OCI-LY3 (cell line): ENCODE data around the gene CA11.

ENCODE experiments used
- EZH2phosphoT487 ChIP-seq: fragments of 200-600 bp; shearing (Covaris generic); IDR thresholded peaks from 2 replicates; pipeline ENCODE4 v1.6.1; 2018; ENCODE audit warnings: antibody characterized with exemption, mixed run types, low read depth
- TF ChIP-seq, protein P1 (sequence below): fragments of 200-600, 300-600 bp; sonication (generic); IDR thresholded peaks from 2 replicates; pipeline ENCODE4 v1.5.1; 2014; ENCODE audit warnings: antibody characterized with exemption, low read length, low read depth

DNA sequence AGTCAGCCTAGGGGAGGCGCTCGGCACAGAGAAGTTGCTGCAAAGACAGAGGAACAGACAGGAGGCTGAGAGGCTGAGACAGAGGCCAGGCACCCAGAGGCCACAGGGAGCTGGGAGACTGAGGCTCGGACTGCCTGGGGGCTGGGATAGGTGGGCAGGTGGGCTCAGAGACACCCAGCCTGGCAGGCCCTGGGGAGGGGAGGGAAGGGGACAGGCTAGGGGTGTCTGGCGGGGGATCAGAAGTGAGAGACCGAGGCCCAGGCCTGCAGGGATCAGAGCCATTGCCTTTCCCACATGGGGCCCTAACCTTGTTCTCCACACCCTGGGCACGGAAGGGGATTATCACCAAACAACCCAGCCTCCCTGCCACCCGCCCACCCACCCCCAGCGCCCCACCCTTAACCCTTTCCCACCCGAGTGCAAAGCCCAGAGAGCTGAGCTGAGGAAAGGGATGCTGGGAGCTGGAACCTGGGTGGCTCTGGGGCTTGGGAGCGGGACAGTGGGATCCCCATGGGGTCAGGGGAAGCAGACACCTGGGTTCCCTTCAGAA, 25.5 kb upstream of the CA11 start:
- TF ChIP-seq, protein P1, sequence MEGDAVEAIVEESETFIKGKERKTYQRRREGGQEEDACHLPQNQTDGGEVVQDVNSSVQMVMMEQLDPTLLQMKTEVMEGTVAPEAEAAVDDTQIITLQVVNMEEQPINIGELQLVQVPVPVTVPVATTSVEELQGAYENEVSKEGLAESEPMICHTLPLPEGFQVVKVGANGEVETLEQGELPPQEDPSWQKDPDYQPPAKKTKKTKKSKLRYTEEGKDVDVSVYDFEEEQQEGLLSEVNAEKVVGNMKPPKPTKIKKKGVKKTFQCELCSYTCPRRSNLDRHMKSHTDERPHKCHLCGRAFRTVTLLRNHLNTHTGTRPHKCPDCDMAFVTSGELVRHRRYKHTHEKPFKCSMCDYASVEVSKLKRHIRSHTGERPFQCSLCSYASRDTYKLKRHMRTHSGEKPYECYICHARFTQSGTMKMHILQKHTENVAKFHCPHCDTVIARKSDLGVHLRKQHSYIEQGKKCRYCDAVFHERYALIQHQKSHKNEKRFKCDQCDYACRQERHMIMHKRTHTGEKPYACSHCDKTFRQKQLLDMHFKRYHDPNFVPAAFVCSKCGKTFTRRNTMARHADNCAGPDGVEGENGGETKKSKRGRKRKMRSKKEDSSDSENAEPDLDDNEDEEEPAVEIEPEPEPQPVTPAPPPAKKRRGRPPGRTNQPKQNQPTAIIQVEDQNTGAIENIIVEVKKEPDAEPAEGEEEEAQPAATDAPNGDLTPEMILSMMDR = no peak
- TF ChIP-seq EZH2phosphoT487 = no peak
